ES-I3 (cell line): ENCODE results near the gene HYDIN.

Experiments
- H3K36me3 ChIP-seq: 2 replicates; pipeline ENCODE4 v1.6.1; 2013; ENCODE audit warnings: mild to moderate bottlenecking, low read length, control low read depth, moderate library complexity; ENCODE audit not compliant: insufficient read depth
- H3K4me1 ChIP-seq: 2 replicates; pipeline ENCODE4 v1.6.1; 2013; ENCODE audit warnings: mild to moderate bottlenecking, control low read depth, low read length; ENCODE audit not compliant: insufficient read depth
- H3K9ac ChIP-seq: 2 replicates; pipeline ENCODE4 v1.6.1; 2013; ENCODE audit warnings: low read depth, mild to moderate bottlenecking, low read length, moderate library complexity
- H3K9me3 ChIP-seq: 2 replicates; pipeline ENCODE4 v1.6.1; 2013; ENCODE audit warnings: mild to moderate bottlenecking, low read length, moderate library complexity; ENCODE audit not compliant: control insufficient read depth, insufficient read depth

Gene HYDIN

DNA sequence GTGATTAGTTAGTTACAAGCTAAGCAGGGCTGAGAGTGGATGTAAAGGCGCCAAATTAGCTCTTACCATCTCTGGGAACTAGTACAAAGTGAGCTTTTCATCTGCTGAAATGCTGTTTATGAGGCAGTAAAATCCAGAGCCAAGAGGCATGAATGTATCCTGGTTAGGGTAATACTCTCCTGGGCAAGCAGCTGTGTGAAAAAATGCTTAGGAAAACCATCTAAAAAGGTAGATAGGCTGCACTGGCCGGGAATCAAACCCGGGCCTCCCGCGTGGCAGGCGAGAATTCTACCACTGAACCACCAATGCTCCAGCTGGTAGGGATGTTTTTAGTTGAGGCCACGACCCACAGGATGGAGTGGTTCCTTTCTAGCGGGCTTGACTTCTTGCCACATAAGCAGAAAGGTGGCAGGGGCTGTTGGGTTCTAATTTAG is 452.5 kb downstream of the HYDIN start:
- Histone ChIP-seq H3K9ac (no peak overlapping the region), H3K36me3 (peaks cover 24% of the 10 kb centered on the region; the same call in 1 of the 2 replicates), H3K4me1 (no peaks in the 10 kb centered on the region), H3K9me3 (no peaks in the 10 kb centered on the region)

DNA sequence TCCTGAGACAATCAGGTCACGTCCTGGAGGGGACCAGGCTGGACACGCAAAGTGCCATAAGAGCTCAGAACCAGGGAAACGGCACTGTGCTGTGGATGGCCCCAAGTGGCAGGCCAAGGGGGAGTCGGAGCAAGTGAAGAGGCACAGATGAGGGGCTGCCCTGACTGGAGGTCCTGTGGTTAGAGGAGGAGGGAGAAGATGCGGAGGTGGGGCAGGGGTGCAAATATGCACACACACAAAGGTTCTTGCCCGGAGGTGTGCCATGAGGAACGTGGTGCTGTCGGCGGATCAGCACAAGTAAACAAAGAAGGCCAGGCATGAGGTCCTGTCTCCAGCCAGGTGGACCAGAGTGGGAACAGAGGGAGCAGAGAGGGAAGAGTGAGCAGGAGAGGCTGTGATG is 453.0 kb downstream of the HYDIN start:
- H3K36me3 ChIP-seq, result peaks cover 20% of the 10 kb centered on the region; the same call in 1 of the 2 replicates

GRCh38 chr16:70775399-70775798 is 455.1 kb downstream of the HYDIN start:
- H3K9ac ChIP-seq, result no peak overlapping the region
- no peaks in the 10 kb centered on the region for H3K9me3 ChIP-seq
- no peaks in the 10 kb centered on the region for H3K4me1 ChIP-seq
- H3K36me3 ChIP-seq, result peaks cover 5% of the 10 kb centered on the region; the same call in 1 of the 2 replicates

More for the DNA sequence above, 453.0 kb downstream of the HYDIN start:
- Histone ChIP-seq H3K9ac (no peak overlapping the region), H3K9me3 (no peaks in the 10 kb centered on the region), H3K4me1 (no peaks in the 10 kb centered on the region)

- Histone ChIP-seq H3K9me3 (no peaks in the 10 kb centered on the region), H3K36me3 (peaks cover 3% of the 10 kb centered on the region; the same call in 1 of the 2 replicates), H3K9ac (no peak overlapping the region), H3K4me1 (no peaks in the 10 kb centered on the region)
Measured at GRCh38 chr16:70774261-70774660, 456.3 kb downstream of the HYDIN start.

DNA sequence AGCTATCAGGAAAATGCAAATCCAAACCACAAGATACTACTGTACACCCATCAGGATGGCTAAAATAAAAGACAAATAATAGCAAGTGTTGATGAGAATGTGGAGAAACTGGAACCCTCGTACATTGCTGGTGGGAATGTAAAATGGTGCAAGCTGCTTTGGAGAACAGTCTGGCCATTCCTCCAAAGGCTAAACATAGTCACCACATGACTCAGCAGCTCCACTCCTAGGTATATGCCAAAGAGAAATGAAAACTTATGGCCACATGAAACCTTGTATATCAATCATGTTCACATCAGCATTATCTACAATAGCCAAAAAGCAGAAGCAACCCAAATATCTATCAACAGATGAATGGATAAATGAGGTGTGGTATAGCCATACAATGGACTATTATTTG is 458.0 kb downstream of the HYDIN start:
- H3K9me3 ChIP-seq, result no peaks in the 10 kb centered on the region
- H3K9ac ChIP-seq, result no peak overlapping the region
- peaks cover 3% of the 10 kb centered on the region; the same call in 1 of the 2 replicates for H3K36me3 ChIP-seq
- no peaks in the 10 kb centered on the region for H3K4me1 ChIP-seq

- H3K9ac ChIP-seq, result no peak overlapping the region
- peaks cover 5% of the 10 kb centered on the region; the same call in 1 of the 2 replicates for H3K36me3 ChIP-seq
- no peaks in the 10 kb centered on the region for H3K9me3 ChIP-seq
- H3K4me1 ChIP-seq, result no peaks in the 10 kb centered on the region
Measured at GRCh38 chr16:70770626-70771552, 459.6 kb downstream of the HYDIN start.

- H3K9ac ChIP-seq, result no peak overlapping the region
- no peaks in the 10 kb centered on the region for H3K4me1 ChIP-seq
- H3K9me3 ChIP-seq, result no peaks in the 10 kb centered on the region
- peaks cover 5% of the 10 kb centered on the region; the same call in 1 of the 2 replicates for H3K36me3 ChIP-seq
Measured at GRCh38 chr16:70770291-70770625, 460.3 kb downstream of the HYDIN start.

DNA sequence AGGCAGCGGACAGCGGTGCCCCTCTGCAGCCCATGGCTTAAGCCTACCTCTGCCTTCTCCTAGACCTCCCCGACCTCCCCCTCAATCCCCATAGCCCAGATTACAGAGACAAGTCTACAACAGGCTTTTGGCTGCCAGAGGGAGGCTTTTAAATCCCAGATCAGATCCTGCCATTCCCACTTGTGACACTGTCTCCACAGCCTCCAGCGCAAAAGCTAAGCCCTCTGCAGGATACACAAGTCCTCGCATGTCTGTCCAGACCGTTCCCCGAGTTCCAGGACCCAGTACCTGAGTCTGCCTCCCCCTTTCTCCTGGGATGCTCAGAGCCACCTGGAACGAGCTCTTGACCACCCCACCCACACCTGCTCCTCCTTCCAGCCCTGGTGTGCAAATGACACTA is 460.8 kb downstream of the HYDIN start:
- Histone ChIP-seq H3K4me1 (no peaks in the 10 kb centered on the region), H3K9me3 (no peaks in the 10 kb centered on the region), H3K36me3 (peaks cover 3% of the 10 kb centered on the region; the same call in 1 of the 2 replicates), H3K9ac (no peak overlapping the region)

GRCh38 chr16:70769131-70769530 is 461.4 kb downstream of the HYDIN start:
- Histone ChIP-seq H3K9ac (no peak overlapping the region), H3K9me3 (no peaks in the 10 kb centered on the region), H3K4me1 (no peaks in the 10 kb centered on the region), H3K36me3 (peaks cover 3% of the 10 kb centered on the region; the same call in 1 of the 2 replicates)

DNA sequence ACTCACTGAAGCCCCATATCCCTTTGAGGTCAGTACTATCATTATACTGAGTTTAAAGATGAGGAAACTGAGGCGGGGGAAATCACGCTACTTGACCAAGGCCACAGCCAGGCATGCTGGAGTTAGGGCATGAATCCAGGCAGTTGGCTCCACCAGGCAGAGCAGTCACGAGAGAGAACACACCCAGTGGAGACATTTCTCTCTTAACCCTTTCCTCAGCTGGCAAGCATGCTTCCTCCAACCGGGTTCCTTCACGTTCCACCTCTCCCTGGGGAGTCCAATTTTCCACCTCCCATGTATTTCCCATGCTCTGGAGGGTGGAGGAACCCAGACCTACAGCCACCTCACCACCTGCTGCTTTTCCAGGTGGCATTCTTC is 462.3 kb downstream of the HYDIN start:
- H3K36me3 ChIP-seq, result peaks cover 3% of the 10 kb centered on the region; the same call in 1 of the 2 replicates
- H3K4me1 ChIP-seq, result no peaks in the 10 kb centered on the region
- H3K9ac ChIP-seq, result no peak overlapping the region

DNA sequence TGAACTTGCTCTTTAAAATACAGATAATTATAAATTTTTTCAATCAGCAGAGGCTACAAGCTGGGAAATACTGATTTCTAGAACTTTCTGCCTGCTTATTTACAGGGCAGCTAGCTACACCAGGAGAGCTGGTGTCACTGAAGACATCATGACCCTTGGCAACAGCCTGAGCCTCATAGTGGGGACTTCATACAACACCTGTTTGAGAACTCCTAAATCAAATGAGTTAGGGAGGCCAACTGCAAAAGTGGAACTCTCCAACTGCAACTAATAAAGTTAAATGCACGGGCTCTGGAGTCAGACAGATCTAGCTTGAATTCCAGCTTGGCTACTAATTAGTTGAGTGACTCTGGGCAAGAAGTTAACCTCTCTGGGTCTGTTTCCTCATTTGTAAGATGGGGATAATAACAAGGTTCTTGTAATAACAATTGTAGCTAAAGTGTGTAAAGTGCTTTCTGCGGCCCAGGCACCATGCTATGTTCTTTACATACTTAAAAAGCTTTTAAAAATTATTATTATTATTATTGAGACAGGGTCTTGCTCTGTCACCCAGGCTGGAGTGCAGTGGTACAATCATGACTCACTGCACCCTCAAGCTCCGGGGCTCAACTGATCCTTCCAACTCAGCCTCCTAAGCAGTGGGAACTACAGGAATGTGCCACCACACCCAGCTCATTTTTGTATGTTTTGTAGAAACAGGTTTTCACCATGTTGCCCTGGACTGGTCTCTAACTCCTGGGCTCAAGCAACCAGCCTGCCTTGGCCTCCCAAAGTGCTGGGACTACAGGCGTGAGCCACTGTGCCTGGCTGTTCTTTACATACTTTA is 462.9 kb downstream of the HYDIN start:
- Histone ChIP-seq H3K4me1 (no peaks in the 10 kb centered on the region), H3K36me3 (peaks cover 3% of the 10 kb centered on the region; the same call in 1 of the 2 replicates), H3K9me3 (no peaks in the 10 kb centered on the region), H3K9ac (no peak overlapping the region)

More for the DNA sequence above, 462.3 kb downstream of the HYDIN start:
- H3K9me3 ChIP-seq, result no peaks in the 10 kb centered on the region

DNA sequence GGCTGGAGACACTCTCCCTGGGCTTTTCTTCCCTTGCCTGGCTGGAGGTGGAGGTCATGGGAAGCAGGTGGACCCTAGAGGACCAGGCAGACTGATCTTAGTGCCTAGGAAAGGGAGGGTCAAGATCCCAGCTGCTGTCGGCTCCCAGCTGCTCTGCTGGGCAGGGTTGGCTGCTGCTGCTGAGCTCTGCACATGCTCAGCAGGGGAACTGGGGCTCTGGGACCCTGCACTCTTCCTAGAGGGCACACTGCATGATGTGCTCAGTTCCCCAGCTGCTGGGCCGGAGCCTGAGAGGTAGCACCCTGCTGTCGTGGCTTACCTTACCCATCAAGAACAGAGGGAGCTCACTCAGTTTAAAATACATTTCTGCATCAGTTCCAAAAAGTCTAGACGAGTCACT is 463.9 kb downstream of the HYDIN start:
- peaks cover 3% of the 10 kb centered on the region; the same call in 1 of the 2 replicates for H3K36me3 ChIP-seq
- H3K9ac ChIP-seq, result no peak overlapping the region
- no peaks in the 10 kb centered on the region; the same call in 1 of the 2 replicates for H3K4me1 ChIP-seq
- no peaks in the 10 kb centered on the region for H3K9me3 ChIP-seq

GRCh38 chr16:70766176-70766575 is 464.3 kb downstream of the HYDIN start:
- Histone ChIP-seq H3K9me3 (no peaks in the 10 kb centered on the region), H3K4me1 (peaks cover 5% of the 10 kb centered on the region; the same call in 1 of the 2 replicates), H3K9ac (no peak overlapping the region), H3K36me3 (peaks cover 3% of the 10 kb centered on the region; the same call in 1 of the 2 replicates)

DNA sequence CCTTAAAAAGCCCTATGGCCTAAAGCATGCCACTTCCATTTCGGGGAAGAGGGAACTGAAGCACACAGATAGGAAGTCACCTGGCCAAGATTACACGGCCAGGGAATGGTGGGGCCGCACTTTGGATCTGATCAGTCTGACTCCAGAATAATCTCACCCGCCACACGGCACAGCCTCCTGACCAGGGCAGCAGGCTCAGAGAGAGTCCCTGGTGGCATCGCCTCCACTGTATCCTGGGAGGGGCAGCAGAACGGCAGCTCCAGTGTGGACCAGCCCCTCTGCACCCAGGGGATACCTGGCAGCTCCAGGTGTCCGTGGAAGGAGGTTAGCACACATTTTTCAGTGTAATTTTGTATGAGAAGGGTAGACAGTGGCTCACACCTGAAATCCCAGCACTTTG is 465.0 kb downstream of the HYDIN start:
- Histone ChIP-seq H3K36me3 (peaks cover 3% of the 10 kb centered on the region; the same call in 1 of the 2 replicates), H3K9me3 (no peaks in the 10 kb centered on the region), H3K4me1 (peaks cover 9% of the 10 kb centered on the region), H3K9ac (no peak overlapping the region)
